ENCODE measurements around the gene DACH1.

The DACH1 gene

GRCh38 chr13:71469626-71470025, 397.4 kb downstream of the DACH1 start:
- DNase-seq, result no peak

DNA sequence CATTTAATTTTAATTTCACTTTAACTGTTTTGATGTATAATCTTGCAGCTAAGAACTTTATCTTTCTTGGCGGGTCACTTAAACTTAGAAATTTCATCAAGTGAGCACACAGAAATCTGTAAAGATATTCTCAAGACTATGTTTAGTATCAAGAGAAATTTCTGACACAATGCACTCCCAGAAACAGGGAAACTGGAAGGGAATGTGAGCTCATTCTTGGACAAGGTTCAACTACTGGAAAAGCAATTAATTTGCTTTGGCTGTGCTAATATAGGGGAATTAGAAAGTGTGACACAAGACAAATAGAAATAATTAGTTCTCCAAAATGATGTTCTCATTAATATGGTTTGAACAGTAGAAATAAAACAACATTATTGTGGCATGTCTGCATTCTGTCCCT, 402.3 kb downstream of the DACH1 start:
- DNase-seq, result no peak

DNA sequence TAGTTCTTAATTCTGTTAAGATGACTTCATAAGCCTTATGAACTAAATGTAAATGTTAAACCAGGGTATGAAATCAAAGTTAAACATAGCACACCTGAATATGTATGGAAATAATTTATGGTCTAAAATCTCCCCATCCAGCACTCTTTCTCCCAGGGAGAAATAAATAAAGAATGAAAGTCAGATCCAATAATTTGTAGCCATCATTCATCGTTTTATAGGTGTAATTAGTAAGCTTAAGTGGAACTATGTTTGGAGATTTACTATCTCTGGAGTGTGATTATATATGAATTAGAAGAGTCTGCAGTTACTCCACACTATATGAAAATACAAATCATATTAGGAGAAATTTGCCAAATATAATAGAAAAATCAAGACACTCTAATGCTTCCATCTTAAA, 405.1 kb downstream of the DACH1 start:
- DNase-seq, result no peak

- no peak for DNase-seq
Observed at GRCh38 chr13:71460211-71460610, 406.8 kb downstream of the DACH1 start.

- DNase-seq, result no peak
Observed at GRCh38 chr13:71459708-71460107, 407.3 kb downstream of the DACH1 start.

DNA sequence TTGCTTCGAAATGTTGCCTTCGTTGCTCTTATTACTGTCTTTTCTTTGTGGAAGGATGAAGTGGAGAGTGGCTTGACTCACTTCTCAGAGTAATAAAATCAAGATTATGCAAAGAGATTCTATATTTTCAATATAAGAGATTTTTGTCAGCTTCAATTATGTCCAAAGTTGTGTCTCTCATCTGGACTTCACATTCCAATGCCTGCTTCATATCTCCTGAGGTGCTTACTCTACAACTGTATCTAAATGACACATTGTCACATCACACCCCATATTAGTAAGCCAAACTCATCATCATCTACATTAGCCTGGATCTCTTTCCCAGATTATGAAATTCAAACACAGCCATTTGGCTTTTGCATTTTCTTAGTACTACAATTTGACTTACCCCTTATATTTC, 409.4 kb downstream of the DACH1 start:
- DNase-seq, result no peak

- no peak for DNase-seq
Observed at GRCh38 chr13:71456136-71456535, 410.9 kb downstream of the DACH1 start.

DNA sequence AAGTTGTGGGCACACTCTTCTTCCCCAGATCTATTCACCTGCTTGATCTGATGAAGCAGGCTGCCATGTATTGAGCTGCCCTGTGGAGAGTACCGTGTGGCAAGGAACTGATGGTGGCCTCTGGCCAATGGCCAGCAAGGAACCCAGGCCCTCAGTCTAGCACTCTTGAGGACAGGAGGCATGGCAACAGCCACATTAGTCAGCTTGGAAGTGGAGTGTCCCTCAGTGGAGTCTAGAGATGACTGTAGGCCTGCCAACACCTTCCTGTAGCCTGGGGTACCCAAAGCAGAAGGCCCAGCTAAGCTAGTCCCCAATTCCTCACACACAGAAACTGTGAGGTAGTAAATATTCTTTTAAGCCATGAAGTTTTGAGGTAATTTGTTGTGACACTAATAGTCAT, 412.5 kb downstream of the DACH1 start:
- DNase-seq, result no peak

DNA sequence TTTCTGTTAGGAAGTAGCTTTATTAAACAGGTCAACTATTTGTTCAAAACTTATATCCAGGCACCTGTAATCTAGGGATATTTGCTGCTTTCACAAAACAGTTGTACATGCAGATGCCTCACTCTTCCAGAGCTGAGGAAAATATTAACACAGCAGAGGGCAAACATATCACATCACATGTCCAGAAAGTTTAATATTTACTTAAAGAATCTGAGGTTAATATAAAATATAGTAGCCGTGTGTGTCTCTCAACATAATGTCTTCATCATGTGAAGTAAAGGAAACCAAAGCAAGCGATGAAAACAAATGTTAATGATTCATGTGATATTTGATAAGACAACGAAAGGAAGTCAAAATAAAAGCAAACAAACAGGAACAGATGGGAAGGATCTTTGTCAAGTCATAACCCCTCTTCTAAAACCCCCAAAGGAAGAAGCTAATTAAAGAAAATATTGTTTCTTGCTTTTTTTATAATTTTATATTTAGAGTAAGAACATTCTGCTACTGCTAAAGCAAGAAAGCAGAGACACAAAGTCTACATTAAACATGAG, 418.8 kb downstream of the DACH1 start:
- DNase-seq, result no peak

DNA sequence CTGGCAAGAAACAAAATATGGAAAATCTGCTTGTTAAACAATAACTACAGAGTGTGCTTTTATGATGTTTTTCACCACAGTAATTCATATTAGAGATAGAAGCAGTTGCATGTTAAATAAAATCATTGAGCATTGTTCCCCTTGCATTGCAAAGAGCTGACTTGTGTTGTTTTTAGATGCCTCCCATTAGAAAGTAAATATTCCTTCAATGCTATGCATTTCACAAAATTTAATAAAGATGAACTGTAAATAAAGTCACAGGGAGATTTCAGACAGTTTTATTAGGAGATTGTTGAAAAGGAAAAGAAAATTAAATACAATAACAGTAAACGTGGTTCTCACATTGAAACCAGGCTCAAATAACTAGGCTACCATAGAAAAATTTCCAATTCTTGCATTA, 429.3 kb downstream of the DACH1 start:
- no peak for DNase-seq

DNA sequence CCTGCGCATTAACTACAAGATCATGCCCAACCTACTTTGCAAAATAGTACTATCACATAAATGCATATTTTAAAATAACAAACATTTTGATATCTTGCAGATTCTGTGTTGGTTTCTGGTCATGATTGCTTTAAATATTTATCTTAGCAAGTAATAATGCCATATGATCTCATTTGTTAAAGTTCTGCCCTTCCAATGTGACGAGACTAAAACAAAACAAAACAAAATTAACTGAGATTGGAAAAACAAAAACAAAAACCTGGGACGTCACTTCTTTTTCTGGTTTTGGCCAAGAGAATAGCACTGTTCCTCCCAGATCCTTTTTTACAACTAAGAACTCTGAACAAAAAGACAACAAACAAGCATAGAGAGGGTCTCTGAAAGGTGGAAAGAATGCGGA, 436.3 kb downstream of the DACH1 start:
- no peak for DNase-seq

DNA sequence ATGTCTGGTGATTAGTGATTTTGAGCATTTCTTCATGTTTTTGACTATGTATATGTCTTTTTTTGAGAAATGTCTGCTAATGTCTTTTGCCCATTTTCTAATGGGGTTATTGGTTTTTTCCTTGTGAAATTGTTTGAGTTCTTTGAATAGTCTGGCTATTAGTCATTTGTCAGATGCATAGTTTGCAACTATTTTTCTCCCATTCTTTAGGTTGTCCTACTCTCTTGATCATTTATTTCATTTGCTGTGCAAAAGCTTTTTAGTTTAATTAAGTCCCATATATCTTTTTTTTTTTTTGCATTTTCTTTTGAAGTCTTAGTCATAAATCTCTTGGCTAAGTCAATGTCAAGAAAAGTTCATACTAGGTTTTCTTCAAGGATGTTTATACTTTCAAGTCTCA, 449.8 kb downstream of the DACH1 start:
- DNase-seq, result no peak

DNA sequence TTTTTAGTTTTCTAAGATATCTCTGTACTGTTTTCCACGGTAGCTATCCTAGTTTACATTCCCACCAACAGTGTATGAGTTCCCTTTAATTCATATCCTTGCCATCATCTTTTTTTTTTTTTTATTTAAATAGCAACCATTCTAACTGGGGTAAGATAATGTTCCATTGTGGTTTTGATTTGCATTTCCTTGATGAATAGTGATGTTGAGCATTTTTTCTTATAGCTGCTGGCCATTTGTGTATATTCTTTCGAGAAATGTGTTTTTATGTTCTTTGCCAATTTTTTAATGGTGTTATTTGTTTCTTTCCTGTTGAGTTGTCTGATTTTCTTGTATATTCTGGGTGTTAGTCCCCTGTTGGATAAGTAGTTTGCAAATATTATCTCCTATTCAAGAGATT, 454.8 kb downstream of the DACH1 start:
- peak; percentile 54 for DNase-seq

DNA sequence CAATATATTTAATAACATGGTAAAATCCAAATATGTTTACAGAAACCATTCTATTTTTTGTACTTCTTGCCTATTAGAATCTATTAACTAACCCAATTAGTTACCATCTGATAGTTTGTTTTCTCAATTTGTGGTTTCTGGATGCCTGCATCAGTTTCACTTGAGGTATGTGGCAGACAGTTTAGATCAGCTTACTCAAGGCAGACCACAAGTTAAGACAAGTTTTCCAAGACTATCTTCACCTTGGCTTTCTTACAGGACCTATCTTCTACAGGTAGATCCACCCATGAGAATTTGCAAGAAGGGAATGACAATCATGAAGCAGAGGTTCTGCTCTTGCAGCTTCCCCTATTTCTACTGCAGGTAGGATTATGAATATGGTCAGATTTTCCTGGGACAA, 458.6 kb downstream of the DACH1 start:
- DNase-seq, result no peak

DNA sequence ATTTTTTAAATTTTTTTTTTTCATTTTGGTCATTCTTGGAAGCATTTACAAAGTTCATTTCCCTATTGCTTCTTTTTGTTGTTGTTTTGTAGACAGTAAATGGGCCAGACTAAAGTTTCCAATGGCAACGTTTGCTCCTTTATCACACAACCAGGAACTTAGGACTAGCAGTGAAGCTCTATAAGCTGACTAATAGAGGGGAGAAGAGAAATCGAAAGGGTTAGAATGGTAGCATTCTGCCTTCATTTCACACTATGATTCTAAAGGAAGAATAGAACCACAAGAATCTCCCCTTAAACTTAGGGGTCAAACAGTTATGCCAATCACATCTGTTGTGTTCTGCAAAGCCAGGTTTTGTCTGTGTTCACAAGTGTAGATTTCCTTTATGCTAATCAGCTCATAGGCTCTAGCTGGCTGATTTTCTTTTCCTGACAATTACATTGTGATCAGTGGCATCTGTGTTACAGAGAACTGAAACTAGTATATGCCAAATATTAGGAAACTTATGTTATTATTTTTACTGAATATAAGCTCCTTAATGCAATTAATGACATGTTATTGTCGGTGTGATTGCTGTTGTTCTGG, 467.3 kb downstream of the DACH1 start:
- DNase-seq, result no peak

DNA sequence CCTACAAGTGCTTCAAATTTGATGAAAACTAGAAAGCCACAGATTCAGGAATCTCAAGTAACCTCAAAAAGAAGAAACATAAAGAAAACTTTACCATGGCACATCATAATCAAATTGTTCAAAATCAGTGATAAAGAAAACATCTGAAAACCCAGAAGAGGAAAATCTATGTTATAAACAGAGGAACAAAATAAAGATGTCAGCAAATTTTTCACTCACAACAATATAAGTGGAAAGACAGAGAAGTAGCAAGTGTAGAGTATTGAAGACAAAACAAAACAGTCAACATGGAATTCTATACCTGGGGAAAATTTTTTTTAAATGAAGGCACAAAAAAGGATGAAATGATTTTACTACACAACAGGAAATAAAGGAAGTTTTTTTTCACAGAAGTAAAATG, 470.9 kb downstream of the DACH1 start:
- DNase-seq, result no peak

DNA sequence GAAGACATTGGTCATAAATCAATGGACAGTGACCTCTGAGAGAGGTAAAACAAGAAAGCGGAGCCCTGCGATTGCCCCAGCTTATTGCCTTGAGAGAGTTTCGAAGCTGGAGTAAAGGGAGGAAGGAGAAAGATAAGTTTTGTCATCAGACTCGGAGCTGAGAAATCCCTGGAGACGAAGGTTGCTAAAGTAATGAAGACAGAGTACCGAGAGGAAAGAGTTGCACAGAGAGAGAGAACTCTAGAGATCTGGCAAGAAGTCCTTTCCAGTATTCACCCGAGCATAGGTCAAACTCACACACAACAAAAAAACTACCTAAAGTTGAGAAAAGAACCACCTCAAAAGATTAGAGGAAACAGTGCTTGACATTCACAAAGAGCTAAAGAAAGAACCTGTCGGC, 472.0 kb downstream of the DACH1 start:
- no peak for DNase-seq

GRCh38 chr13:71394176-71394575, 472.8 kb downstream of the DACH1 start:
- no peak for DNase-seq

Measured in NCI-H1048 (cell line).